ENCODE results near the gene G0S2.

DNA sequence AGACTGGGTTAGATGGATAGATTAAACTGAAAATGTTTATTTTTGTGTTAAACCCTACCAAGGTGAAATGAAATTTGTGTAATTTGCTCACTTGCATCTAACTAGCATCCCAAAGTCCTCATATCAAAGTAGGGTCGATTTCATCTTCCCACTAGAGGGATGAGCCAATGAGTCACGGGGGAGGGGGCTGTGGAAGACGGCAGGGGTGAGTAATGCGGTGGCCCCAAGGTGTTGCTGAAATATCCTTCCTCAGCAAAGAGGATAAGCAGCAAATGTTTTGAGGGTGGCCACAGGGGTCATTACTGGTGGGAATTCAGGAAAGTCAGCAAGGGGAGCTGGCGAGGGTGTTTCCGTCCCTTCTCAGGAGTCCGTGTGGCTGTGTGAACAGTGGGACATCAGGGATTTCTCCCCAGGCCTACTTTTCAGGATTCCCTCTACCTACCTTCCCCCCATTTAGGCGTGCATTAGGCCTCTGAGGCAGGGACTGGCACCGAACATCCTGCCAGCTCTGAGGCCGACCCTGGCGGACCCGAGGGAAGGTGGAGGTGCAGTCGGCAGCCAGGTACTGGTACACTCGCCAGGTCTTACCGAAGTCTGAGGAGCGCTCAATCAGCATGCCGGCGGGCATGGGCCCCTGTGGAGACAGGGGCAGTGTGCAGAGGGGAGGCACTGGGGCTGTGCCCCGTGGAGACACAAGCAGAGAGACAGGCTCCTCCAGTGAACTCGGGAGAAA, 41.0 kb upstream of the G0S2 start:
- TF ChIP-seq, protein P1, sequence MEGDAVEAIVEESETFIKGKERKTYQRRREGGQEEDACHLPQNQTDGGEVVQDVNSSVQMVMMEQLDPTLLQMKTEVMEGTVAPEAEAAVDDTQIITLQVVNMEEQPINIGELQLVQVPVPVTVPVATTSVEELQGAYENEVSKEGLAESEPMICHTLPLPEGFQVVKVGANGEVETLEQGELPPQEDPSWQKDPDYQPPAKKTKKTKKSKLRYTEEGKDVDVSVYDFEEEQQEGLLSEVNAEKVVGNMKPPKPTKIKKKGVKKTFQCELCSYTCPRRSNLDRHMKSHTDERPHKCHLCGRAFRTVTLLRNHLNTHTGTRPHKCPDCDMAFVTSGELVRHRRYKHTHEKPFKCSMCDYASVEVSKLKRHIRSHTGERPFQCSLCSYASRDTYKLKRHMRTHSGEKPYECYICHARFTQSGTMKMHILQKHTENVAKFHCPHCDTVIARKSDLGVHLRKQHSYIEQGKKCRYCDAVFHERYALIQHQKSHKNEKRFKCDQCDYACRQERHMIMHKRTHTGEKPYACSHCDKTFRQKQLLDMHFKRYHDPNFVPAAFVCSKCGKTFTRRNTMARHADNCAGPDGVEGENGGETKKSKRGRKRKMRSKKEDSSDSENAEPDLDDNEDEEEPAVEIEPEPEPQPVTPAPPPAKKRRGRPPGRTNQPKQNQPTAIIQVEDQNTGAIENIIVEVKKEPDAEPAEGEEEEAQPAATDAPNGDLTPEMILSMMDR (IDR thresholded peaks at IDR 0.05), result no peak
- TF ChIP-seq POLR2A (IDR thresholded peaks at IDR 0.05), result no peak
- no peak for TF ChIP-seq POLR2AphosphoS5 (IDR thresholded peaks at IDR 0.05; ENCODE audit: insufficient read depth in 1 of 2, low read depth in 1 of 2)
